Stimulated activated naive CD4-positive, alpha-beta T cell treated with Interleukin-2 at 50 U/mL for 16 hours (primary cell): ENCODE measurements around the gene PTPRM.

Experiments
- DNase-seq: peaks from one replicate; lab custom pipeline; 2025; lab: John Stamatoyannopoulos, UW

The PTPRM gene

GRCh38 chr18:7809455-7809854 is 242.3 kb downstream of the PTPRM start:
- DNase-seq = no peak

- no peak for DNase-seq
Observed at GRCh38 chr18:7809978-7810377, 242.9 kb downstream of the PTPRM start.

- no peak for DNase-seq
Observed at GRCh38 chr18:7812431-7813063, 245.4 kb downstream of the PTPRM start.

- DNase-seq = no peak
Observed at GRCh38 chr18:7813131-7813530, 246.0 kb downstream of the PTPRM start.

GRCh38 chr18:7814754-7815315 is 247.7 kb downstream of the PTPRM start:
- DNase-seq = no peak

- no peak for DNase-seq
Observed at GRCh38 chr18:7815787-7816186, 248.7 kb downstream of the PTPRM start.

- no peak for DNase-seq
Observed at GRCh38 chr18:7817575-7818230, 250.6 kb downstream of the PTPRM start.

DNA sequence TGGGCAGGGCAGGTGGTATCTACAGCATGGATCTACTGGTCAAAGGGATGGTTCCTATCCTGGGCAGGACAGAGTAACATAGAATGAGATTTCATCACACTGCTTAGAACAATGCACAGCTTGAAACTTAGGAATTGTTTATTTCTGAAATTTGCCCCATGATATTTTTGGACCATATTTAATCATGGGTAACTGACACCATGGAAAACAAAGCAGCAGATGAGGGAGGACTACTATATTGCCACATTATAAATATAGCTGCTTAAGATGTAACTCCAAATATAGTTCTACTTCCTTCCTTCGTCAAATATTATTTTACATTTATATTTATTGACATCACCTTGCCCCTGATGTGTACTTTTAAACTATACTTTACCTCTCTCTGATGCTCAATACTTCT is 254.7 kb downstream of the PTPRM start:
- DNase-seq = no peak

- DNase-seq = no peak
Observed at GRCh38 chr18:7822435-7823331, 255.6 kb downstream of the PTPRM start.

GRCh38 chr18:7824970-7825369 is 257.9 kb downstream of the PTPRM start:
- DNase-seq = no peak

- DNase-seq = no peak
Observed at GRCh38 chr18:7830468-7830867, 263.4 kb downstream of the PTPRM start.

DNA sequence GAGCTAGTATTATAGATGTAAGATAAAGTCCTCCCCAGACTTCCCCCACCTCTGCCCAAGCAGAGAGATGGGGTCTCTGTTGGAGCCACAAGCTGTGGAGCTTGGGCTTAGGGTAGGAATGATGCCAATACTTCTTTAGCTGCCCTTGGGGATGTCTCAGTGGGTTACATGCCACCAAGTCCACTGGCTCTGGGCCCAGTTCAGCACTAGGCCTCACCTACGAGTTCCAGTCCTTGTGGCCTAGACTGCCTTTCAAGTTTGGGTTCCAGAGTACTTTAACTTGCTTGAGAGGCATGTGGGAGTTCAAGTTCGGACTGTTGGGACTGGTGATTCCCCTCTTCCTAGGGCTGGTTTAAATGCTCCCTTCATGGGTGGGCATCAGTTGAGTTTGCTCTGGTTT is 272.4 kb downstream of the PTPRM start:
- no peak for DNase-seq

GRCh38 chr18:7840411-7840810 is 273.3 kb downstream of the PTPRM start:
- DNase-seq = no peak

GRCh38 chr18:7844017-7844416 is 276.9 kb downstream of the PTPRM start:
- DNase-seq = no peak

DNA sequence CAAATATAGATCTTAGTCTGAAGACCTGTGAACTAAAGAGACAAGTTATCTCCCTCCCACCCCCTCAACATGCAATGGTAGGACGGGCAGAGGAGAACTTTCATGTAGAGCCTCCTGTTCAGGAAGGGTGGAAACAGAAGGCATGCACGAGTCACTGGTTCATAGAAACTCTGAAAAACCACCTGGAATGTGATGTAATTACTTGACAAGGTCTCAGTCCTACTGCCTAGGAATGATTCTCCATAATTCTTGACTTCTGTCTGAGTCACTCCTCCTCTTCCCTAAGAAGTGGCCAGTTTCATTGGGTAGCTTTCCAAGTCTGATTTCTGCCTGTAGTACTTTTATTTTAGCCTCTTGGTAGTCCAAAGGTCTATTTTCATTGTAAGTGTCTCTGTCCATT is 277.3 kb downstream of the PTPRM start:
- no peak for DNase-seq

- no peak for DNase-seq
Observed at GRCh38 chr18:7846335-7846734, 279.2 kb downstream of the PTPRM start.

GRCh38 chr18:7847357-7848053 is 280.4 kb downstream of the PTPRM start:
- DNase-seq = no peak

- DNase-seq = no peak
Observed at GRCh38 chr18:7848054-7848412, 280.9 kb downstream of the PTPRM start.

- no peak for DNase-seq
Observed at GRCh38 chr18:7850446-7850845, 283.3 kb downstream of the PTPRM start.

GRCh38 chr18:7855028-7855427 is 287.9 kb downstream of the PTPRM start:
- DNase-seq = no peak

DNA sequence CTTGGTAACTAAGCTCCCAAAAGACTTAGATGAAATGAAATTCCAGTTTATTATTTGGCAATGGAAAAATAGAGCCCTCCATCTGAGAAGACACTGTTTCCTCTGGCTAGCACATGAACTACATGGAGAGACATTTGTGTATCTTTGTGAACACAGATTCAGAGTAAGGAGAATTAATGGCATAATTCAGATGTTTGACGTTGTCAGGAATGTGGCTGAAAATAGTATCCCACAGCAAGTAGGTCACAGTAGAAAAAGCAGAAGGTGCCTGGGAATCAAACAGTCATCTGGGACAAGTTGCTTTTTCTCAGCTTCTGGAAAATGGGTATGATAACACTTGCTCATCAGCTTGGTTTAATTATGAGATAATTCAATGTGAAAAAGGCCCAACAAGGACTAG is 288.6 kb downstream of the PTPRM start:
- no peak for DNase-seq

DNA sequence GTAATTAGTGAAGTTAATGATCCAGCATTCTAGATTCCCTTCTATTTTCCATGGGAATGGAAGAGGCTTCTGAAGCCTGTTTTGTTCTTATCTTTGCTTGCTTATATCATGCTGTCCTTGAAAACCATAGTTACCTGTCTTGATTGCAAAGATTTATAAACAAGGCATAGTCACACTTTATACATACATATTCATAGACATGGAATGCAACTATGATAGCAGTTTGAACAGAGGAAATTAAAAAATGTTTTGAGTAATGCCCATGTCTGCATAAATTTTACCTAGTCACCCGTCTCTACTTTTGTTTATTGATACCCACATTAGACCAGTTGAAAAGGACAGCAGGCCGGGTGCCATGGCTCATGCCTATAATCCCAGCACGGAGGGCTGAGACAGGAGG is 289.0 kb downstream of the PTPRM start:
- no peak for DNase-seq
